ENCODE data around the gene SLC29A1.

Gene SLC29A1

DNA sequence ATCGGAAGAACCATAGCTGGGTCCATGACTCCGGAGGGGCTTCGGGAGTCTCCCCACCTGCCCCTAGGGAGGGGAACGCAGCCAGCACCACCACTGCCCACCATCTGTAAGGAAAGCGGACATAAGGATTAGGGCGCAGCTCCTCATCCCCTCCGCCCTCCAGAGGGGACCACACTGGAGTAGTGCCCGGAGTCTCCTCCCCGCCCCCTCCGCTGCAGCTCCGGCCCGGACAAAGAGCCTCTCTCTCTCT, 33.3 kb downstream of the SLC29A1 start:
- FAIRE-seq, result no peak

DNA sequence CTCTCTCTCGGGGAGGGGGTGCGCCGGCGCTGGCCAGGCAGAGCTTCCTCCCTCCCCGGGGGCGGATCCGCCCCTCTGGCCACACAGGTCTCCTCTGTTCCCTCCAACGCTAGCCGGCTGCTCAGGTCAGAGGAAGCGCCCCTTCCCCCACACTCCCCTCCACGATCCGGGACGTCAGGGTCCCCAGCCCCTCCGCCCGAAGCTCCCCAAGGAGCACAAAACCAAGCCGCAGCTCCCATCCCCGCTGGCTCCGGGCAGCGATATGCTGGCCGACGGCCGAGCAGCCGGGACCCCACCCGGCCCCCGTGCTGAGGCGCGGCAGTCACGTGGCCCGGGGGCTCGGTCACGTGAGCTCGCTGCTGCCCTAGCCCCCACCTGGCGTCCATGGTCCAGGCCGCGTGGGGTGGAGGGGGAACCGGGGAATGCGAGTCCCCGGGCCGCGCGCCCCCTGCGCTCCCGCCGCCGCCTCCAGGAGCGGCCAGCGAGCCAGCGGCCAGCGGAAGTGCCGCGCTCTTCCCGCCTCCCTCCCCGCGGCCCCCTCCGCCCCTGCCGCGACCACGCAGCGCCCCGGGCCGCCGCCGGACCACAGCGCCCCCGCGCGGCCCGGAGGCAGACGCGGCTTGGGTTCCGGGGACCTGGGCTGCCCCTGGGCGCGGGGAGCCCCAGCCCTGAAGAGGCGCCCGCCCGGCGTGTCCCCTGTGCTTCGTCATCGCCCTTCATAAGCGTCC, 33.8 kb downstream of the SLC29A1 start, which contains the start of gene SLC35B2:
Gene SLC35B2 (minus strand): TSS at position 504 of the 728 bp plus-strand sequence. CDS start 118 bp downstream, at position 386.
- FAIRE-seq, result no peak

DNA sequence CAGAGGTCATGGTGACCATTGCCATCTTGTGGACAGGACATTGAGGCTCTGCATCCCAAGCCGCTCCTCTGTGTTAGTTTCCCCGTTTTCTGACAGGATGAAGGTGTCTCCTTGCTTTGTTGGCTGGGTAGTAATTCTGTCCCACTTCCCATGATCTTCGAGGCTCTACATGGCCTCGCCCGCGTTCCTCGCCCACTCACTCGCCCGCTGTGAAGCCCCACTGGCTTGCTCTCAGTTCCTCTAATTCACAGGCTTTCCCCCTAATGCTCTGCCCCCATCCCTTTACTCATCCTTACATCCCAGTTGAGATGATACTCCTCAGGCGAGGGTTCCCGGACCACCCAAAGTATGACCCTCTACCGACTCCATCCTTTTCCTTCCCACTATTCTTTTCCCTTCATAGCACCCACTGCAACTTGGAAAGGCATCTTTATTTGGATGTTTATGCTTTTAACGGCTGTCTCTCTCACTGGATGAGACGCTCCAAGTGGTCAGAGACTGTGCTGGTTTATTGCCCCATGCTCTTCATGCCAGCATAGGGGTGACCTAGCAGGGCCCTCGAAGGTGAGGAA, 34.4 kb downstream of the SLC29A1 start:
- no peak for FAIRE-seq

DNA sequence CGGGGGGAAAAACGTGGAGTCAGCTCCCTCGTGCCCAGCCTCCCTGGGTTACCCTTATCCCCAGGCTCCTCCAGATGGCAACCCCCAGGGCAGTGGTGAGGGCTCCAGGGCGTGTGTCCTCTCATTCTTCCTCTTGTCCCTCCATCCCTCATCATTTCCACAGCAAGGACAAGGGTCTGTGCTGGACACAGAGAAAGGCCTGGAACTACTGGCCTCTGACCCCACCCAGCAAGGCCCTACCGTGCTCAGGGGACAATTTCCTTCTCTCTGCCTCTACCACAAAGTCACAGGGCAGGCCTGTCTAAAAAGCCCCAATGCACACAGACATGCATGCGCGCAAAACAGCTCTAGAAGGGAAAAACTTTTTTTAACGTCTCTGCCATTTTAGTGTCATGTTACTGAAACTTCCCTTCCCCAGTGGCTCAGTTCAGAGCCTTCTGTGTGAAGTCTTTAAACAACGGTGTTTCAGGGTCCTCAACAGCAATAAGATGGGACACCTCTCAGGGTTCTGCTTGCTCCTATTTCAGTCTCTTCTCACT, 35.0 kb downstream of the SLC29A1 start:
- FAIRE-seq, result no peak

DNA sequence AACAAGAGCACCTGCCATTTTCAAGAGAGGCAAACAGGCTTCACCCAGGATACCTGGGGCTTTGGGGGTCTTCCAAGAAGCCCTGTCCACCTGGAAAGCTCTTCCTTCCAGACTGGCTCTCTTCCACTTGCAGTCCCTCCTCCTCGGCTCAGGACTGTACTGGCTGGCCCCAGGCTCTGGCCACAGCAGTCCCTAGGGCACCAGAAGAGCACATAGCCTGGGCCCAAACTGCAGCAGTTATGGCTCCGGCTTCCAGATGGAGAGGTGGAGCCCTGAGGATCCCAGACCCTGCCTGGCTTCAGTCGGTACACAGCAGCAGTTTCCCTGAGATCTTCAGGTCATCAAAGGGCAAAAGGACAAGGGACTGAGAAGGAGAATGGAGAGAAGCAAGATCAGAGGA, 35.5 kb downstream of the SLC29A1 start:
- FAIRE-seq, result no peak

DNA sequence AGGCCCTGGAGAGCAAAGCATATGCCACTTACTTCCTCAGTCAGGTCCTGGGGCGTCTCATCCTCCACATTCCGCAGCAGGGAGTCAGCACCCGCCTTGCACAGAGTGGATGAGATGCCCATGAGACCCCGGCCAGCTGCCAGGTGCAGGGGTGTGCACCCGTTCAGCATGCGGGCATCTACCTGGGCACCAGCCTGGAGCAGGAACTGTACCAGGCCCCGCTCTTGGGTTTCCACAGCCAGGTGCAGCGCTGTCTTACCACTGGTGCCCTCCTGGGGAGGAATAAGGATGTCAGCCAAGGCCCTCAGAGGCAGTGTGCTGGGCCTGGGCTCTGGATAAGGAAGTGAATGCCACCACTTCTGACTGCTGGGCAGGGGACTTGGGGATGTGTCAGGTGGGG, 36.6 kb downstream of the SLC29A1 start:
- FAIRE-seq, result no peak

DNA sequence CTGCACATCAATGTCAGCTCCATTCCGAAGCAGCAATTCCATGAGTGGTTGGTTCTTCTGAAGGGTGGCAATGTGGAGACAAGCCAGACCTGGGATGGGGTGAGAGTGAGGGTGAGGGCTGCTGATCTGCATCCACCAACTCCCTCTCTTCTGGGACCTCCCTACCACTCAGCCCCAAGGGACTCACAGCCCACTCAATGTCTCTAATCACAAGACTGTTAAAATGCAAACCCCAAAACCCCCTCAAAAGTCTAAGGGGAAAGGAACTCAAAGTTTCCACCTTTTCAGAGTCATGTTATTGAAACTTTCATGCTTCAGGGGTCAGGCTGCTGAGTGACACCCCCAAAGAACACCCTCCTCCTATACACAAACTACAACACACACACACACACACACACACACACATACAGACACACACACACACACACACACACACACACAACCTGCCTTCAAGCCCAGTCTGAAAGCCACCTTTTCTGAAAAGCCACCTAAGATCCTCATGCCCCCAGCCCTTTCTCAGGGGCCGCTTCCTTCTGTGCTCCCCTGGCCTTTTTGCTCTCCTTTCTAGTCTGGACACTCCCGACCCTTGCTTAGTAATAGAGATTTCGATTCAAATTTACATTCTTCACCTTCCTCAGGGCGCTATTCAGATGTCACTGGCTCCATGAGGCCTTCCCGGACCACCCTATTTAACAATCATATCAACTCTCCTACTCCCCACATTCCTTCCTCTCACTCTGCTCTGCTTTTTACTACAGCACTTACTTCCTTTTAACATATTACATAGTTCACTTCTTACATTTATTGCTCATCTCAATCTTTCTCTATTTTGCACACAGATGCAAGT, 37.3 kb downstream of the SLC29A1 start:
- FAIRE-seq, result no peak

DNA sequence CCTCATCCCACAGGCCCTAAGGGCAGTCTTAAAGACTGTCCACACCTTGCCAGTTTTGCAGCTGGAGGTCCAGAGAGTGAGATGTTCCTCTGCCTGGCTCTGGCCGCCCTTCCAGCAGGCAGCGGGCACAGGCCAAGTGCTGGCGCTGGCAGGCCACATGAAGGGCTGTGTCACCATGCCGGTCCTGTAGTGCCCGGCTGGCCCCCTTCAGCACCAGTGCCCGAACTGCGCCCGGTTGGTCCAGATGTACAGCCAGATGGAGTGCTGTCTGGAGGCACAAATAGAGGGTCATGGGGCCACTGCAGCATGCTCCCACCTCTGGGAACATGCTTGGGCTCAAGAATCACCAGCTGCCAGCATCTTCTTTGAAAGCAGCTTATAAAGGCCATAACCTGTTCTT, 38.2 kb downstream of the SLC29A1 start:
- FAIRE-seq, result no peak

DNA sequence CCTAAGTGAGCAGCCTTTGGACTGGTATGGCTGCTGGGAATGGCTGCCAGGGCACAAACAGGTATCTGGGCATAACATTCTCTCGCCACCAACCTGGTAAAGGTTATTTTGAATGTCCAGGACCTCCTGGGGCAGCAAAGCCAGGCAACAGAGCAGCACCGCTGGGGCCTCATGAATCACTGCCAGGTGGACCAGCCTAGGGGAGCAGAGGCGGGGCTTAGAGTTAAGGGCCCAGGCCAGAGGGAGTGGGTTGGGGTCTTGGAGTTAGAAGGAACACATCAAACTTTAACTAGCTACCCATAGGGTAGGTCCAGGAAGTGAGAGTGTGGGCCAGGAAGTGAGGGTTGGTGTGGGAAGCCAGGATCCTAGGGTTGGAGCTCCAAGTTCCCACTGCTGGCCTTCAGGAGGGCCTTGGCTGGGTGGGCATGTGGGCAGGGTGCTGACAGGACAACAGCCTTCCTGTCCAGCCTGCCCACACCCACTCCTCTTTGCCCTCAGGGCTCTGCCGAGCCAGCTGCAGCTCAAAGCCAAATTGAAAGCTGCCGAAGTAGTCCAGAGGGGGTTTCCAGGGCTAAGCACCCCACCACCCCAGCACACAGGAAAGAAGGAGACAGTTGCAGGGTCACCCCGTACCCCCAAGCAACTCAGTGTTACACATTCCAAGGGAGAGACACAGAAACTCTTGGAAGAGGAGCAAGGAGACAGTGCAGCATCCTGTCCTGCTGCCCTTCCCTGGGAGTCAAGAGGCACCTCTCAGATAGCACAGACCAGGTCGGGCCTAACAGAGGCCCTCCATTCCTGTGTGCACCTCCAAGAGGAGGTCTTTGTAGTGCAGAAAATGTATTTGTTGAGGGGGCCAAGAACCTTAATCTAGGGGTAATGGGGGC, 39.3 kb downstream of the SLC29A1 start:
- no peak for FAIRE-seq

DNA sequence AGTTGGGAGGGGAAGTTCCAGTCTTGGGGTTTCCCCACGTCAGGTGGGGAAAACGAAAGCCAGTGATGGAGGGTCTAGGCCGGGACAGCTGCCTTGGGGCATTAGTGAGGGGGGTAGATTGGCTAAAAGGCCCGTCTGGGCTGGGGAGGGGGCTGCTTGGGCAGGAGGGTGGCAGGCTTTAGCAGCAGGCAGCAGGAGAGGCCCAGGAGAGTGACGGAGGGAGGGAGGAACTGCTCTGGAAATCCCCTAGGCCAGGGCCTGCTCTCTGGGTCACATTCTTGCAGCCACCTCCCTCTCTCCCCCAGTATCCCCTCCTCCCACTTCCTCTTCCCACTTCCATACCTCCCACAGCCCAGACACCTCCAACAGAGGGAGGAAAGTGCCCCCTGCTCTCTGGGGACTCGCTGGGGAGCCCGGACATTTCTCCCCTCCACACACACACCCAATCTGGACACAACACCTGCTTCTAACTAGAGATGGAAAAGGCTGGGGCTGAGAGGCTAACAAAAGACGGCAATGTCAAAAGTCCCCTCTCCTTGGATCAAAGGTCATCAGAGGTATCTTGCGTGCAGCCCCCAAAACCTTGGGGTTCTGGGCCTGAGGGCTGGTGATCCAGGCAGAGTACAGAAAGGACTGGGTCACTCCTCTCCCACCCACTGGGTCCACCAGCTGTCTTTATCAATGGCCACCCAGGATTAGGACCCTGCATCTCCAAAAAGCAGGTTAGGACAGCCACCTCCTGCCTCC, 40.1 kb downstream of the SLC29A1 start:
- FAIRE-seq, result no peak

DNA sequence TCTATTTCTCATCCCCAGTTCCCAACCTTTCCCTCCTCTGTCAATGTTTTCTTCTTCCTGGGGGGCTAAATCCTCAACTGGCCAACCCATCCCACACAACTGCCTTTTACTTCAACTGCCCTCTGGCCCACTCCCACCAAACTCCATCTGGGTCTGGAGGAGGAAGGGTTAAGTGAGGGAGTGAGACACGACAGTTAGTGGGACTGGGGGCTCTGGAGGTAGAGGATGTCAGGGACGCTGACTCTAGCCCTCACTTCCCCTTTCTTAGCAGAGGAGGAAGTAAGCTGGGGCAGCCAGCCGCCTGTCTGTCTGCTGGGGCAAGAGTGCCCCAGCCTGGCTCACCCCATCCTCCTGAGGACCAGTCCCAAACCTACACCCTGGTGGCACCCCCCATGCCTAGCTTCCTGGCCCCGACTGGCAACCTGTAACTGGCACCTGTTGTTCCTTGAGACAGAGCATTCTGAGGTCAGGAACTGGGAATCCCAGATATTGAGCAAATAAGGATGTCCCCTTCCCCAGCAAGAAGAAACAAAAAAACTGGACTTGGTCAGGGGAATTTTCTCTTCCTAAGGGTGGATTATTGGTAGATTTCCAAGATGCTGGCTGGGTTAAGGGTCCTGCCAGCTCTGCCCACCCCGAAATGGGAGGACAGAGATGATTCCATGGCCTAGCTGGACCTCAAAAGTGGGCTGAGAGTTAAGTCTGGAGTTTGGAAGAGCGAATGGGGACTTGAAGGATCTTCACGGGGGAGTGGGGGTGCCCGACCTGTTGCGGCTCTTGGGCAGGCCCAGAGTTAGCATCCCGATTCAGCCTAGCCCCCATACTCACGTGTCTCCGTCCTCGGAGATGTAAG, 41.0 kb downstream of the SLC29A1 start:
- no peak for FAIRE-seq

DNA sequence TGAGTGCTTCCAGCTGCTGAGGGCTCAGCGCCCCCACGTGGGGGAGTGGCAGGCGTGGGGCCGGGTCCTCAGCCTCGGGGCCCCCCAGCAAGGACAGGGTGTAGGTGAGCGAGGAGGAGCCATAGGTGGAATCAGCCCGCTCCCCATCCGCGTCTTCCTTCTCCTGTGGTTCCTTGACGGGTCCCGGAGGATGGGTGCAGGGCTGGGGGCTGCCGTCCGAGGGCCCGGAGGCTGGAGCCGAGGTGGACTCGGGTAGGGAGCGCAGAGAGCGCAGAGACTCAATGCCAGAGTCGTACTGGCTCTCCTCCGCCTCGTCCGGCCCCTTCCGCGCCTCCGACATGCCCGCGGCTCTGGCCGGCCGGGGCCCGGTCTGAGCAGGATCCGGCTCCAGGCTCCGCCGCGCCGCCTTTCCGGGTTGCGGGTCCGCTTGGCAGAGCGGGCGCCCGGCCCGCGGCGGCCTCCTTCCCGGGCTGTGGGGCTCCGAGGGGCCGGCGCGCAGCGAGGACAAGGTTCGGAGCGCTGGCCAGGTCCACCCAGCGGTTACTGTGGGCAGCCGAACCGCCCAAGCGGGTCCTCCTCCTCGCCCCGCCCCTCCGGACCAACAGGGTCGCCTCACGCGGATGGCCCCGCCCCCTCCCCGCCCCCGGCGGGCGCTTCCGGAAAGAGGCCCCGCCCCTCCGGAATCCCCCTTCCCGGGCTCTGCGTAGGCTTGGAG, 41.8 kb downstream of the SLC29A1 start, which contains the start of gene NFKBIE:
Gene NFKBIE (minus strand): TSS at position 545 of the 715 bp plus-strand sequence. CDS start 205 bp downstream, at position 340.
- FAIRE-seq, result no peak

DNA sequence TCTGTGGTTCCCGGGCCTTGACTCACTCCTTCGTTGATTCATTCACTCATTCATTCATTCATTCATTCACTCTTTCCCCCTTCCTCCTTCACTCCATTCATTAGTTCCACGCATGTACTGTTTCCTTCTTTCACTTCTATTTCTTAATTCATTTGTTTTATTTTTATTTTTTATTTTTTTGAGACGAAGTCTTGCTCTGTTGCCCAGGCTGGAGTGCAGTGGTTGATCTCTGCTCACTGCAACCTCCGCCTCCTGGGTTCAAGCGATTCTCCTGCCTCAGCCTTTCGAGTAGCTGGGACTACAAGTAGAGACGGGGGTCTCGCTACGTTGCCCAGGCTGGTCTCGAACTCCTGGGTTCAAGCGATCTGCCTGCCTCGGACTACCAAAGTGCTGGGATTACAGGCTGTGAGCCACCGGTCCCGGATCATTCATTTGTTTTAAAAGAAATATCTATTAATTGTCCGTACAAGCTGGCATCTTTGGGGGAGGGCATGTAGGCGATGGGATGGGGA, 42.4 kb downstream of the SLC29A1 start:
- no peak for FAIRE-seq

DNA sequence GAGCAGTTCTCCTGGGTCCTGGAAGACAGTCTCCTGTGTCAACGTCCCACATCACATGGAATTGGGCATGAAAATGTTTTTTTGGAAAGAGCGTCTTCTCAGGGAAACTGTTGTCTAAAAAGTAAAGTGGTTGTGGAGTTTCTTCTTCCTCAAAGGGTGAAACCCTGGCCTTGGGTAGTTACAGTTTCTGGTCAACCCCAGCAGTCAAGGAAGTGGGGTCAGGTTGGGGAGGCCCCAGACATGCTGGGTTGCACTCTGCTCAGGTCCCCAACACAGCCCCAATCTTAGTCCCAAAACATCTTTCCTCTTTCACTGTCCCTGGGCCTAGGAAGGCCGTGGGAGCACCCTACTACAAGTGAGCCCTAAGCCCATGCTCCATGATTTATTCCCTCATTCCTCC, 43.0 kb downstream of the SLC29A1 start:
- no peak for FAIRE-seq

DNA sequence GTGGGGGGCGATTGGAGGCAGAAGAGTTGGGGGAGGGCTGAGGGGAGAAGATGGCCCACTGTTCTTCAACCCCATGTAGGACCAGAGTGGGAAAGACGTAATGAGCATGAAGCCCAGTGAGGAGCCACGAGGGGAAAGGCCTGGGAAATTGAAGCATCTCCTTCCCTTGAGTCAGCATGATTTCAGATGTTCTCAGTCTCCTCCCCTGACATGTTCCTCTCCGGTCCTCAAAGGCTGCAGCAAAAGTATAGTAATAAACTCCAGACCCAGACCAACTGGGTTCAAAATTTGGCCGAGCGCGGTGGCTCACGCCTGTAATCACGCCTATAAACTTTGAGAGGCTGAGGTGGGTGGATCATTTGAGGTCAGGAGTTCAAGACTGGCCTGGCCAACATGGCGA, 43.9 kb downstream of the SLC29A1 start:
- FAIRE-seq, result no peak

DNA sequence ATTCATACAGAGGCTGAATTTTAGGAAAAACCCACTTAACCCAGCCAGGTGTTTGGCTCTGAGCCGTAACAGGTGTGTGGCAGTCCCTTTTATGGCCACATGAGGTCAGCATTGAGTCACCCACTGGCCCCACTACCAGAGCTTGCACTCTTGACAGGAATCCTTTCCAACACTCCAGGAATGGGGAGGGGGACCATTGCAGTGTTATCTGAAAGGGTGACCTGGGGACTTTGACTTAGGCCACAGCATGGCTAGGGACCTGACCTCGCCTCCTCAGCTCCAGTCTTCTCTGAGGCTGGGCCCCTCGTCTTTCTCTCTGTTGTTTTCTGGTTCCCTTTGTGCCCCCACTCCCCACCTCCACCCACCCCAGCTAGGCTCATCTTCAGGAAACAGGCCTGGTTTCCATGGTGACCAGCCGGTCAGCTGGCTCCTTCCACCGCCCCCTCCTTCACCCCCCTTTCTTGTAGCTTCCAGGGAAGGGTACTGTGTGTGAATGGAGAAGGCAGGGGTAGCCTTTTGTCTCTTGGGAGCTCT, 44.8 kb downstream of the SLC29A1 start:
- FAIRE-seq, result no peak

DNA sequence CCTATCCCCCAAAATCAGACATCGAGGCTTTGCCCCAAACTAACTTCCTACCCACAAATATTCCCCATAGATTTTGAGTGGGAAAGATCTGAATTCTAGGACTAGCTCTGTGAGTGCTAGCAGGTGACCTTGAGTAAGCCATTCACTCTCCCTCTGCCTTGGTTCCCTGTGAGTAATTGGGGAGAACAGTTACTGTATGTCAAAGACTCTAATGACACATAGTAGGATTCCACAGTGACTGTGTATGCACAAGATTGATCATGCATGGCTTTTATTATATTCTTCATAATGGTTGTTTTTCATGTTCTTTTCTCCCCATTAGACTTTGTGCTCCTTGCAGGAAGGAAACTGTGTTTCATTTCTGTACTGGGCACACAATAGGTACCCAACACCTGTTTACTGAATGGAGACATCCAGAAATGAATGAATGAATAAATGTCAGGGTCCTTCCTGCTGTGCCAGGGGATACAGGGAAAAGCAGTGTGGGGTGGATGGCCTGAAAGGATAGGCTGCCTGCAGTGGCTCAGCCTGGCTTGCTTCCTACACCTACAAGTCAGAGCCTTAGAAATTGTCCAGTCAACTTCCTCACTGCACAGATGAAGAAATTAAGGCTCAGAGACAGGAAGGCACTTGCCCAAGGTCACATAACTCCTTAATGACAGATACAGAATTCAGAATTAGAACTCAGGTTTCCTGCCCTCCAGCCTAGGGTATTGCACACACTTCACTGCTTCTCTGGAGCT, 46.0 kb downstream of the SLC29A1 start:
- no peak for FAIRE-seq

DNA sequence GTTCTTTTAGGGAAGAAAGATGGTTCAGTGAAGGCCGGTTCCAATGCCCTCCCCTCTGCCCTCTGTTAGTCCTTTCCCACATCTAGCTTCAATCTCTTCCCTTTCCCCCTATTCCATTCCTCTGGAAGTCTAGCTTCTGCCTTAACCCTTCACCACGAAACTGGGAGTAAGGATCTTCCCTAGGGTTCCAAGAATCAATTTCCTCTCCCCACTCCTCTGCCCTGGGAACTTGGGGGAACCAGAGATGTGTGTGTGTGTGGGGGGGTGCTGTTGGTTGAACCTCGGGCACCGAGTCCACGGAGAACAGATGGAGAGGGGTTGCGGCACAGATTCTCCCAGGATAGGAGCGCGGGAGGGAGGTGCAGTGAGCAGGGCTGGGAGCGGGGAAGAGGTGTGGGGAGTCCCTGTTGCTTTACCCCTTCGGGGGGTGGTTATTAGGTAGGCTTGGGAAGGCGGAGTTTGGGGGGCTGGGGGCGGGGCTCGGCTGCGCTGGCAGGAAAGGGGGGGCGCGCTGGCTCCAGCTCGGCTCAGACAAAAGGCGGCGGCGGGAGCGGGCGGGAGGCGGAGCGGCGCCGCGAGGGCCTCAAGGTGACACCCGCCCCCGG, 46.6 kb downstream of the SLC29A1 start, which contains the start of gene TMEM151B:
Gene TMEM151B (plus strand): TSS at position 530 of the 605 bp plus-strand sequence. CDS start 293 bp downstream, outside the sequence.
- FAIRE-seq, result no peak
